HG02870 (cell line): ENCODE results near the gene IDE.
A peak's percentile ranks its signal among the peaks of the same experiment; 100 is the strongest.
"Not testable (repeated sequence)": the region's sequence is repeated elsewhere in the genome, so short reads cannot be mapped to it uniquely, and the experiment has no call there.

ENCODE experiments used
- ATAC-seq: cut with Tn5 transposase; IDR thresholded peaks from one replicate; pipeline ENCODE4 v1.9.1; 2021; ENCODE audit warnings: mild to moderate bottlenecking, moderate library complexity; ENCODE audit not compliant: unreplicated experiment

The IDE gene

DNA sequence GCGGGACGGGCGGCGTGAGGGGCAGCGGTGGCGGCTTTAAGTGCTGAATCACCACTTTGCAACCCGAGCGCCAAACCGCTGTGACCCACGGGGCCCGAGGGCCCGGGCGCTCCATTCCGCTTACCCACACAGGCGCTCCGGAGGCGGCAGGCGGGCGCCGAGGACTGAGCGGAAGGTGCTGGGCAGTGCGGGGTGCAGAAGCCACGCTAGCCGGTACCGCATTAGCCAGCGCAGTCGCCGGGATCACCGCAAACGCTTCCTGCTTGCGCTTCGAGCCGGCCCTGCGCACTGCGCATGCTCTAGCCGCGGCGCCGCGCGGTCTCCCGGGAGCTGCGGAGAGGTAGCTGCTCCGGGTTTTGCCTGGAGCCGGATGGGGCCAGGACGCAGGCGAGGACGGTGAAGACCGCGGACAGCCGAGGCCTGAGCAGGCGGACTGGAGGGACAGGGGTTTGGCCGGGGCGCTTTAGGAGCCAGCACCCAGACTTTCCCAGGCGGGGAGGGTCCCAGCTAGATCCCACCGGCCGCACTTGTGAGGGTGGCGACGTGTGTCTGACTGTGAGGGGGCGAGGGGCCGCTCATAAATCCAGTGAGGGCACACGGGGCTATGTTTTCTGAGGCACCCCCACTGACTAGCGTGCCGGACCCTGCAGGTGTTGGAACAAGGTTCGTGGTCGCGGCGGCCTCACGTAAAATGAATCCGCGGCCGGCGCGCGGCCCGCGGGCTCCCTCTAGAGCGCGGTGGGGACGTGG lies at the start of gene IDE:
Gene IDE (minus strand): TSS at position 296 of the 750 bp plus-strand sequence. CDS start 74 bp downstream, at position 222.
- peak; percentile 65 for ATAC-seq

DNA sequence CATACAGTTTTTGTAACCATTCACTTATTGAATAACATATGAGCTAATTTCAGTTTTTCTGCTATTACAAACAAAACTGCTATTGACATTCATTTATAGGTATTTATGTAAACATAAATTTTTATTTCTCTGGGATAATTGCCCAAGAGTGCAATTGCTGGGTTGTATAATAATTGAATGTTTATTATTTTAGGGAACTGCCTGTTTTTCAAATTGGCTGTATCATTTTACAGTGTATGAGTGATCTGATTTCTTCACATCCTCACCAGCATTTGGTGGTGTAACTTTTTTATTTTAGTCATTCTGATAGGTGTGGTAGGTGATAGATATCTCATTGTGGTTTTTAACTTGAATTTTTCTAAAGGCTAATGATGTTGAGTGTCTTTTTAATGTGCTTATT lies 45.5 kb upstream of the IDE start:
- ATAC-seq: no peak

GRCh38 chr10:92615515-92615914 lies 41.6 kb upstream of the IDE start:
- ATAC-seq: no peak

DNA sequence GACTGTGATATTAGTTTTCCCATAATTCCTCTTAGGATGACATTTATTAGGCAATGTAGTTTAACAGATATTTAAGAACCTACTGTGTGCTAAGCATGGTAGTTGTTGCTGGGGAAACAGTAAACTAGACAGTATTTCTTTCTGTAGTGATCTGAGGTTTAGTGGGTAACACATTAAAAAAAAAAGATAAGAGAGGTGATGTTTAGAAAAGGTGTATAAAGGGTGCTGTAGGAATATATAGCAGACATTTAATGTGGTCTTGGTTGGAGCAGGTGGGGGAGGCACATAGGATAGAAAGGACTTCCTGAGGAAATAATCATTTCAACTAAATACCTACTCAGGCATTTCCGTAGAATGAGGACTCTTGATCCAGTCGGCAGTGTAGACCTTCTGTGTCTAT lies 30.9 kb upstream of the IDE start:
- ATAC-seq: no peak

GRCh38 chr10:92598321-92598720 lies 24.4 kb upstream of the IDE start:
- no peak for ATAC-seq

GRCh38 chr10:92595505-92595904 lies 21.6 kb upstream of the IDE start:
- ATAC-seq: no peak

DNA sequence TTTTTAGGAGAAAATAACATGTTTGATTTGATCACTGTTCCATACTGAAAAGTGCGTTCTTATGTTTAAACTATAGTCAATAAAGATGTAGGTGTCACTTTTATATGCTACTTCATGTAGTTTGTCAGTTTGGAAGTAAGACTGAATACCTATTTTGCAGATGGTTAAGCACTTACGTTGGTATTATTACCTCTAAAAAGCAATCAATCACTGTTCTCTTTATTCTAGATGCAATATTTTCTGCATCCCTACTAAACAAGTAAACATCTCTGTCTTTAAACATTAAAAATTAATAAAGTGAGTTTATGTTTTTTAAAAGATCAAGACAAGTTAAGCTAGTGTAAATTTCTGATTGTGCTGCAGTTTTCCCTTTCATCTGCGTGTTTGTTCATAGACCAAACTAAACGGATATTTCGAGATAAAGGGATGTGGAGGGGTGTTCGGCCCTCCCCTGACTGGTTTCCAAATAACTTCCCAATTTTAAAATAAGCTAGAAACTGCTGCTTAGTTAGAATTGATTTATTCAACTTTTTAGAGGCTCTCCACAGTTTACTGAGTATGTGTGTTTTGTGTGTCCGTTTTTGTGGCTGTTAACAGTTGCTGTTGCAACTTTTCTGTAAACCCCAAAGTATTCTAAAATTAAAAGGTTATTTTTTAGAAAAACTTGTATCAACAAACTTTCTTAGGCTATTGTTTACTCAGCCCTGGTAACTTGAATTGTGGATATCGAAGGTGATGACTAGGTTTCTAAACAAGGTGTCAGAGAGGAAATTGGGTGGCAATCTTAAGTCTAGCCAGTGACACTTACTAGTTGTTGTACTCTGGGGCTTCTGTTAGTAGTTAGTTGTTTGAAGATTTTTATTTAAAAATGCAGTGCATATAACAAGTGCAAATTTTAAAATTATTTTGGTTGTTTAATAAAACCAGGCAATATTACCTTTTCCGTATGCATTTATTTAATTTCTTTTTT lies 20.0 kb upstream of the IDE start:
- no peak for ATAC-seq

- peak; percentile 68 for ATAC-seq
Observed at GRCh38 chr10:92592761-92593618, 19.1 kb upstream of the IDE start, which contains the start of gene KIF11. TSS of gene KIF11 (plus strand) at chr10:92593130. CDS start at chr10:92593376, 246 bp downstream.

GRCh38 chr10:92591550-92592022 lies 17.7 kb upstream of the IDE start:
- ATAC-seq: peak; percentile 65

- peak; percentile 19 for ATAC-seq
Observed at GRCh38 chr10:92590623-92591549, 17.0 kb upstream of the IDE start.

DNA sequence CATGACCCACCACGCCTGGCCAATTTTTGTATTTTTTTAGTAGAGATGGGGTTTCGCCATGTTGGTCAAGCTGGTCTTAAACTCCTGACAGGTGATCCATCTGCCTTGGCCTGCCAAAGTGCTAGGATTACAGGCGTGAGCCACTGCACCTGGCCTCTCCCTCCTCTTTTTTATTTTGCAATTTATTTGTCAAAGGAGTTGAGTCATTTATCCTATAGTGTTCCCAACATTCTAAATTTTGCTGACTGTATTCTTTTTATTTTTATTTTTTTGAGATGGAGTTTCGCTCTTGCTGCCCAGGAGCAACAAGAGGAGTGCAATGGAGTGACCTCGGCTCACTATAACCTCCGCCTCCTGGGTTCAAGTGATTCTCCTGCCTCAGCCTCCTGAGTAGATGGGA lies 8.5 kb upstream of the IDE start:
- not testable (repeated sequence) for ATAC-seq

GRCh38 chr10:92575961-92576360 lies 2.1 kb upstream of the IDE start:
- ATAC-seq: no peak

- ATAC-seq: peak; percentile 21
Observed at GRCh38 chr10:92574548-92575261, 812 bp upstream of the IDE start.

- ATAC-seq: peak; percentile 19
Observed at GRCh38 chr10:92573091-92573797, 649 bp downstream of the IDE start.

GRCh38 chr10:92572362-92573090 lies 1.4 kb downstream of the IDE start:
- ATAC-seq: no peak

DNA sequence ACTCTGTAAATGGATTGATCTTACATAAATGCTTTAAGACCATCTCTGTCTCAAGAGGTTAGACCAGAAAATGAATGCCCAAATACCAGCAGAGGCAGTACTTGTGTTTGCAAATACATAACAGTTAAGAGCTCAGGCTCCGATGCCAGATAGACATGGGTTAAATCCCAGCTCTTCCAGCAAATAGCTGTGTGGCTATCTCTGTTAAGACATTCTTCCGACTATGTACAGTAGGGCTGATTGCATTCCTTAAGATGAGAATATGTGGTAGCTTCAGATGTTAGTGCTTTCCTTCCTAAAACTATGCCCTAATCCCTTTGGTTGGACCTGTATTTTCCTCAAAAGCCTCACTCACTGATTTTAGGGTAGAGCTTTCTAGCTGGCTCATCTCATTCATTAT lies 2.2 kb downstream of the IDE start:
- ATAC-seq: no peak

DNA sequence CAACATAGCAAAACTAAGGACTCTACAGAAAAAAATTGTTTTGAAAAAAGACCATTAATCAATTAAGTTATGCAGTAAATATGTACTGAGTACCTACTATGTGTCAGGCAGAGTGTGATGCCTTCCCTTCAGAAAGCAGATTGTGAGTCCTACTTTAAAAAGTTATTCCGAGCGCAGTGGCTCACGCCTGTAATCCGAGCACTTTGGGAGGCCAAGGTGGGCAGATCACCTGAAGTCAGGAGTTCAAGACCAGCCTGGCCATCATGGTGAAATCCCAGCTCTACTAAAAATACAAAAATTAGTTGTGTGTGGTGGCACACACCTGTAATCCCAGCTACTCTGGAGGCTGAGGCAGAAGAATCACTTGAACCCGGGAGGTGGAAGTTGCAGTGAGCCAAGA lies 4.2 kb downstream of the IDE start:
- not testable (repeated sequence) for ATAC-seq

- ATAC-seq: no peak
Observed at GRCh38 chr10:92569071-92569470, 4.8 kb downstream of the IDE start.
